Chondrocyte (in vitro differentiated cells): ENCODE data around the gene ATP6V1G1. TPM values are rescaled to one million over a fixed set of nuclear protein-coding genes. Genes with fewer than 3 reads are reported as not detected.
A peak's percentile ranks its signal among the peaks of the same experiment; 100 is the strongest.

Source experiments
- DNase-seq: peaks from one replicate; pipeline ENCODE4 v3.0.0; 2021; ENCODE audit warnings: mixed read lengths, low spot score
- H3K27ac Mint-ChIP-seq: one replicate; pipeline ENCODE4 v1.8.0; 2021; ENCODE audit warnings: mild to moderate bottlenecking, moderate library complexity, mixed read lengths; ENCODE audit not compliant: unreplicated experiment
- H3K27me3 Mint-ChIP-seq: 2 replicates; pipeline ENCODE4 v1.8.0; 2021; ENCODE audit warnings: low read depth, mixed read lengths
- H3K36me3 Mint-ChIP-seq: 2 replicates; pipeline ENCODE4 v1.8.0; 2021; ENCODE audit warnings: low read depth, mixed read lengths
- H3K4me1 Mint-ChIP-seq: 2 replicates; pipeline ENCODE4 v1.8.0; 2021; ENCODE audit warnings: low read depth, mild to moderate bottlenecking, mixed read lengths
- H3K4me3 Mint-ChIP-seq: one replicate; pipeline ENCODE4 v1.8.0; 2021; ENCODE audit warnings: mild to moderate bottlenecking, moderate library complexity, mixed read lengths; ENCODE audit not compliant: unreplicated experiment
- H3K9me3 Mint-ChIP-seq: 2 replicates; pipeline ENCODE4 v1.8.0; 2021; ENCODE audit warnings: low read depth, mixed read lengths
- total RNA-seq: library from RNA; stranded (reverse); gene quantifications from 3 replicates; pipeline ENCODE4 v1.2.1, GENCODE V29; 2021
- TF ChIP-seq, protein P1 (sequence below): fragments of 200-600 bp; sonication (generic); IDR thresholded peaks from 2 replicates; pipeline ENCODE4 v1.5.0; 2021; ENCODE audit warnings: antibody characterized with exemption, mild to moderate bottlenecking, moderate library complexity

Gene ATP6V1G1
- total RNA-seq, 1 donor from 2014 or later = 135 TPM

DNA sequence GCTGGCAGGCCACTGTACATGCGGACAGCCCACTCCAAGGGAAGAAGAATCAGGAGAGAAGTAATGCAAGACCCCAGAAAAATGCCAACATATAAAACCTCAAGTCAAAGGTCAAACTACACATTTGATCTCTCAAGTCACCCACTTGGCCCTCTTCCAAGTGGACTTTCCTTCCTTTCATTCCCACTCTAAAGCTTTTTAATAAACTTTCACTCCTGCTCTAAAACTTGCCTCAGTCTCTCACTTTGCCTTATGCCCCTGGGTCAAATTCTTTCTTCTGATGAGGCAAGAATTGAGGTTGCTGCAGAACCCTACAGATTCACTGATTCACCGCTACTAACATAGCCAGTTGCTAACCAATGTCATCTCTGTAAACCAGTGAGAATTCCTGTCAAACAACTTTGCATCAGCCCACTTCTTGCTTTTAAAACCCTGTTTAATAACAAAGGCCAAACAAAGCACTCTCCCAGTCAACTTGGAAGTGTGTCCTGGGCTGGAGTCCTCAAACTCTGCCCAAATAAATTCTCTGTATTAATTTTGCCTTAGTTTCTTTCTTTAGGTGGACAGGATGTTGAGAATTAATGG is 6.9 kb upstream of the ATP6V1G1 start:
- Mint-ChIP-seq H3K9me3 (no peaks in the 10 kb centered on the region), H3K4me3 (no peak overlapping the region), H3K27me3 (no peaks in the 10 kb centered on the region), H3K27ac (no peak overlapping the region), H3K36me3 (no peaks in the 10 kb centered on the region), H3K4me1 (peaks cover 5% of the 10 kb centered on the region)
- no peak for DNase-seq
- TF ChIP-seq, protein P1, sequence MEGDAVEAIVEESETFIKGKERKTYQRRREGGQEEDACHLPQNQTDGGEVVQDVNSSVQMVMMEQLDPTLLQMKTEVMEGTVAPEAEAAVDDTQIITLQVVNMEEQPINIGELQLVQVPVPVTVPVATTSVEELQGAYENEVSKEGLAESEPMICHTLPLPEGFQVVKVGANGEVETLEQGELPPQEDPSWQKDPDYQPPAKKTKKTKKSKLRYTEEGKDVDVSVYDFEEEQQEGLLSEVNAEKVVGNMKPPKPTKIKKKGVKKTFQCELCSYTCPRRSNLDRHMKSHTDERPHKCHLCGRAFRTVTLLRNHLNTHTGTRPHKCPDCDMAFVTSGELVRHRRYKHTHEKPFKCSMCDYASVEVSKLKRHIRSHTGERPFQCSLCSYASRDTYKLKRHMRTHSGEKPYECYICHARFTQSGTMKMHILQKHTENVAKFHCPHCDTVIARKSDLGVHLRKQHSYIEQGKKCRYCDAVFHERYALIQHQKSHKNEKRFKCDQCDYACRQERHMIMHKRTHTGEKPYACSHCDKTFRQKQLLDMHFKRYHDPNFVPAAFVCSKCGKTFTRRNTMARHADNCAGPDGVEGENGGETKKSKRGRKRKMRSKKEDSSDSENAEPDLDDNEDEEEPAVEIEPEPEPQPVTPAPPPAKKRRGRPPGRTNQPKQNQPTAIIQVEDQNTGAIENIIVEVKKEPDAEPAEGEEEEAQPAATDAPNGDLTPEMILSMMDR = no peak

DNA sequence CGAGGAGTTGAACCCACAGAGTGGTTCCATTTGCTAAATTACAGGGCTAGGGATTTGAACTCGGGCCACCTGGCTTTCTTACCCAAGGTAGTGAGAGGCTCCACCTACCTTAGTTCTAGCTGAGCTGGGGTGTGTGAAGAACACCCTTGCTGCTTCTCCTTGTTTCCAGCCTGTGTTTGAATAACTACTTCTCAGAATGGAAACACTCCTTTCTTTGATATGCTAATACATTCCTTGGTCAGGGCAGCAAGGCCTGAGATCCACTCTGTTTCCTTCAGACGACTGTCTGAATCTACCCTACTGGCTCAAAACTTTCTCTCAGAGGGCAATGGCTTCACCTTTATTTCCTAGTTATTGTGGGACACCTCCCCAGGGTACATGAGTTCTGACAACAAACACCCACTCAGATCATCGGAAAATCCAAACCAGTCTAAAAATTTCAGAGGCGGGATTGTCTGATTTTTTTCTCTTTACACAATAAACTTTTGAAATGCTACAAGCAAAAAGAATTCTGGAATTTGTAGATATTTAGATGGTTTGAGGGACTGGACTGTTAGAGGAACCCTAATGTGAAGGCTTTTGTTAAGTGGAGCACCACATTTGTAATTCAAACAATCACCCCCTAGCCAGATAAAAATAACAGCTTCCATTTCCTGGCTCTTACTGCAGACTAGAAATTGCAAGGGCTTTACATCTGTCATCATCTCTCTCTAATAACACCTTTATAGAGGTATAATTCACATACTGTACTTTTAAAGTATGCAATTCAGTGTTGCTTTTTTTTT is 4.0 kb upstream of the ATP6V1G1 start:
- Mint-ChIP-seq H3K4me3 (no peak overlapping the region), H3K36me3 (peaks cover 4% of the 10 kb centered on the region), H3K9me3 (no peaks in the 10 kb centered on the region), H3K4me1 (peaks cover 15% of the 10 kb centered on the region), H3K27me3 (no peaks in the 10 kb centered on the region), H3K27ac (peak overlapping the region; percentile 56)
- TF ChIP-seq, protein P1 = no peak
- no peak for DNase-seq

DNA sequence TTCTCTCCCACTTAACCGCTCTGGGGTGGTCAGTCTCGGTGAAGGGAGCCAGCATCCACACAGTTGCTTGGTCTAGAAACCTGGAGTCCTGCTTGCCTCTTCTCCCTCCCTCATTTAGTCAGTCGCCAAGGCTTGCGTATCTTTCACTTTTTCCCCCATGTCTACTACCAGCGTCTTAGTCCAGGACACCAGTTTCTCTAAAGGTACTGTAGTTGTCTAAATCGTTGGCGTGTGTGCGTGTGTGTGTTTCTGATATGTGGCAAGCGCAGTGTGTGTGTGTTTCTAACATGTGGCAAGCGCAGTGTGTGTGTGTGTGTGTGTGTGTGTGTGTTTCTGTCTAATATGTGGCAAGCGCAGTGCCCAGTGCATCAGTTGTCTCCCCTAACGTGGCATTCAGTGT is 641 bp downstream of the ATP6V1G1 start:
- Mint-ChIP-seq H3K27me3 (no peaks in the 10 kb centered on the region), H3K4me3 (peak overlapping the region; percentile 97), H3K27ac (peak overlapping the region; percentile 99), H3K36me3 (peaks cover 8% of the 10 kb centered on the region), H3K9me3 (no peaks in the 10 kb centered on the region), H3K4me1 (peaks cover 59% of the 10 kb centered on the region)
- no peak for DNase-seq
- TF ChIP-seq, protein P1 = no peak

DNA sequence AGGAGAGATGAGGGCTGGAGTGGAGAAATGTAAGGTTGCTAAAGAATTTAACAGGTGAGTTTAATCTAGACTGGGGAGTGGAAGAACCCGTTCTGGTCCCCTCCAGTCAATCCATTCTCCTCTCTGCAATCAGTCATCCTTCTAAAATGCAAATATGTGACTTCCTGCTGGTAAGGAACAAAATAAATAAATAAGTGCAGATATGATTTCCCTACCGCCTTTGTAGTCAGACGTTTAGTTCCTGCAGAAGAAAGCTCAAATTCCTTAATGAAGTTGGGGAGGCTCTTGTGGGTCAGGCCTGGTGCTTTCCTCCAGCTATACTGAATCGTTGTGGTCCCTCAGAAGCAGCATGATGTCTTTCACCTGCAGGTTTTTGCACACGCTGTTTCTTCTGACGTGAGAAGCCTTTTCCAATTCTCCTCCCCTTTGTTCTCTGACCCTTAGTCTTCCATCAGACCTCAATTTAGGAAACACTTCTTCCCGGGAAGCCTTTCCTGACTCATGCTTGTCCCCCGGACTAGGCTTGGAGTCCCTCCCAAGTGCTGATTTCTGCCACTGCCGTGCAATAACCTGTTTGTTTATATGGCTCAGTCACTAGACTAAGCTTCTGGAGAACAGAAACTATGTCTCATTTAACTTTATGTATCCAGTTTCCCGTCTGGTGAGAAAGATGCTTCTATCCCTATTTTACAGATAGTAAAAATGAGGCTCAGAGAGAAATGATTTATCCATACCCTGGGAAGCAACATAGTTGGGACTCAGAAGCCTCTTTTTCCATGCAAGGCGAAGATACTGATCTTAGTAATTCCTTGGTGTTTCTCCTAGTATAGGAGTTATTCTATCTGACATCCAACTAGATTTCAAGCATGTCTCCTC is 1.3 kb downstream of the ATP6V1G1 start:
- peak overlapping the region; percentile 99 for H3K27ac Mint-ChIP-seq
- H3K4me1 Mint-ChIP-seq = peaks cover 58% of the 10 kb centered on the region
- no peaks in the 10 kb centered on the region for H3K9me3 Mint-ChIP-seq

More for the DNA sequence above, 1.3 kb downstream of the ATP6V1G1 start:
- DNase-seq = no peak
- Mint-ChIP-seq H3K27me3 (no peaks in the 10 kb centered on the region), H3K36me3 (peaks cover 11% of the 10 kb centered on the region), H3K4me3 (peak overlapping the region; percentile 97)
- TF ChIP-seq, protein P1 = no peak
